Measurements from ENCODE around the gene RSU1. TPM values are rescaled to one million over a fixed set of nuclear protein-coding genes. Genes with fewer than 3 reads are reported as not detected.

RSU1 gene
- 49.5 TPM for polyA plus RNA-seq (2013, experiment 1 of 4)
- polyA plus RNA-seq (2013, experiment 2 of 4): 45.3 TPM
- 32.1 TPM for polyA plus RNA-seq (2013, experiment 3 of 4)
- polyA plus RNA-seq (2013, experiment 4 of 4): 40.8 TPM

DNA sequence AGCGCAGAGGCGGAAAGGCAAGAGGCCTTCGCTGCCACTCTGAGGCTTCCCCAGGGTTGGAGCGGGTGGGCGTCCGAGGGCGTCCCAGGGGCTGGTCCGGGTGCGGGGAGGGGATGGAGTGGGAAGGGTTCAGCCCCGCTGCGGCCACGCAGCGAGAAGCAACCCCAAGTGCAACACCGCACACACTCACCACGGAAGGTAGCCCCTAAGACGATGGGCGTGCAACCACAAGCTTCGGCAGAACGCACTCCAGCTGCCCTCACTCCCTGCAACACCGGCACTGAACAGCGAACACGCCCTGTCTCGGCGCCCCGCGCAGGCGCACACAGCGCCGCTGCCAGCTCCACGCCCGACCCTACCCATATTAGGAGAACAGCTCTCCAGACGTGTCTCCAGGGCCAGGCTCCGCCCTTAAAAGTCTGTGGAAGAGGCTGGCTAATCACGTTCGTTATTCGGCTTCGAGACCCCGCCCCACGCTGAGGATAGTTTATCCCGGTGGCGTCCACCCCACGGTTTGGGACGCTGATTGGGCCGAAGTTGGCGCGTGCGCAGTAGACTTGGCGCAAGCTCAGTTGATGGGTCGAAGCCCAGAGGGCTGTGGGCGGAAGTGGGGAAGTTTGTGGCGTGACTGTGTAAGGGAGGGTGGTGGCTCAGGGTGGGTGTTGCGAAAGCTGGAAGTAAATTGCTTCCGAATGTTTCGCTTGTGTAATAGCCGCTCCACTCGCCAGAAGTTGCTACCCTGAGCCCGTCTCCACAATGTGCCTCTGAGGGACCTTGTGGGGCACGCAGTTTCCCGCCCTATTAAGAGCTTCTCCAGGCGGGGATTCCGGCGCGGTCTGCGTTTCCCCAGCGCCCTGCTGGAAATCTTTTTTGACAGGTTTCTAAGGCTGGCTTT lies at the start of gene RSU1:
Gene RSU1 (minus strand): TSS at position 300 of the 895 bp plus-strand sequence. CDS start 343 bp downstream, outside the sequence.
- Histone ChIP-seq H3K27ac (ENCODE audit: insufficient read depth, low read depth, low read length, poor library complexity, severe bottlenecking) (no peak within 1 kb of the TSS), H3K4me3 (ENCODE audit: insufficient read depth, low read depth, low read length) (peak within 1 kb of the TSS; percentile 78), H3K27me3 (ENCODE audit: control insufficient read depth, insufficient read depth, low read length, poor library complexity, severe bottlenecking) (peaks cover 13% of the 10 kb centered on the region), H3K36me3 (ENCODE audit: control insufficient read depth, insufficient read depth, low read length) (no peaks in the 10 kb centered on the region), H3K9me3 (ENCODE audit: control insufficient read depth, low read length) (peaks cover 3% of the 10 kb centered on the region), H3K4me1 (ENCODE audit: control insufficient read depth, insufficient read depth, low read length) (peaks cover 5% of the 10 kb centered on the region)
- 0% methylated on average over 65 of the region's 65 CpGs for WGBS, 2 experiments

DNA sequence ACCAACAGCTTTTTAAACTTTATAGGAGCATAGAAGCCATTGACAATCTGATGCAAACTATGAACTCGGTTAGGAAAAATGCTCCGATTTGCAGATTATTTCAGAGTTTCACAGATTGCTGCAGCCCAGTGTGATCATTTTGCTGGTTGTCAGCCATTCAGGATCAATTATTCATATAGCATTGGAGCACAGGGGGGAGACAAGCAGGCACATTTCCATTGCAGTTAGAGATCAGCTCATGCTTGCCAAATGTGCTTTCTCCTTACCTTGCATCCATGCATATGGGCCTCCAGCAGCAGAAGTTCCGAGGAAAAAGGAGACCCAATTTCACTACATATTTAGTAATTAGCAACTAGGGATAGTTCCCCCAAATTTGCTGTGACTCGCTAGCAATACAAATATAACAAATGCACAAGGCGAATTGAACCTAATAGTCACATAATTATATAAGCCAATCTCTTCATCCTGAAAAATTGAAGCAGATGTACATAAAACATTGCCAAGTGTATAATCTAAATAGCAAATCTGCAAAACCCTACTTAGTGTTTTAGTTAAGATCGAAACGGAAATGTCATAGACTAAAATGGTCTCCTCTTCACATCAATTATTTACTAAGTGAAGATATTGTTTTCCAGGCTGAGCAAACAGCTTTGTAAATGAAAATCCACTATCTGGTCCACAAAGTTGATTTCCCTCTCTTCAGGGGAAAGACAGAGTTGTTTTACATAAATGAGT lies 49.5 kb upstream of the RSU1 start:
- H3K4me3 ChIP-seq (ENCODE audit: insufficient read depth, low read depth, low read length): no peak overlapping the region
- no peaks in the 10 kb centered on the region for H3K27me3 ChIP-seq (ENCODE audit: control insufficient read depth, insufficient read depth, low read length, poor library complexity, severe bottlenecking)
- H3K4me1 ChIP-seq (ENCODE audit: control insufficient read depth, insufficient read depth, low read length): peaks cover 8% of the 10 kb centered on the region
- H3K9me3 ChIP-seq (ENCODE audit: control insufficient read depth, low read length): no peaks in the 10 kb centered on the region
- no peaks in the 10 kb centered on the region for H3K36me3 ChIP-seq (ENCODE audit: control insufficient read depth, insufficient read depth, low read length)
- no peak overlapping the region for H3K27ac ChIP-seq (ENCODE audit: insufficient read depth, low read depth, low read length, poor library complexity, severe bottlenecking)
- WGBS, 2 experiments: 93 to 95% methylated on average over 5 to 7 of the region's 7 CpGs

DNA sequence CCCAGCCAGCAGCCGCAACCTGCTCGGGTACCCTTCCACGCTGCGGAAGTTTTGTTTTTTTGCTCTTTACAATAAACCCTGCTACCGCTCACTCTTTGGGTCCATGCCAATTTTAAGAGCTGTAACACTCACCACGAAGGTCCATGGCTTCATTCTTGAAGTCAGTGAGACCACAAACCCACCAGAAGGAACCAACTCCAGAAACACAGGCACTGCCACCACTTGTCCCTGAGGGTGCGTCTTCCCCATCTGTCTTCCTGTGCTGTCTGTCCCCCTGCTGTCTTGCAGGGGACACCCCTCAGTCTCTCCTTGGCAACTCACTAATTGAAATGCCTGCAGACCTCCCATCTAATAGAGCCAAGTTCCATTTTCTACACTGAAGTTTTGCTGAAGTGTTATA lies 48.5 kb upstream of the RSU1 start:
- WGBS, 2 experiments: 93 to 96% methylated on average over 7 of the region's 7 CpGs
- H3K9me3 ChIP-seq (ENCODE audit: control insufficient read depth, low read length): no peaks in the 10 kb centered on the region

DNA sequence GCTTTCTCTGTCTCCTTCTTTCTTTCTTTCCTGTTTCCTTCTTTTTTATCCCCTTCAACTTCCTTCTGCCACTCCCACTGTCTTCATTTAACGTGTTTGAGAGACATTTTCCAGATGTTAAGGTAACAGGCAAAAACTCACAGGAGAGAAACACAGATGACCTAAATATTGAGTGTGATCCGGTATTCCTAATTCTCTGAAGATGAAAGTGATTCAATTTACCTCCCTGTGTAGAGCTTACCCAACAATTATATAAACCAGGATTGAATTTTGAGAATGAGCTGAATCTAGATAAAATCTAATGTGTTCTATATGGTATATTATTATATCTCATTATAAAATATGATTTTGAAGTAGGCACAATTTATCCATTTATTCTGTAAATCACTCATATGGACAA lies 46.5 kb upstream of the RSU1 start:
- 89 to 90% methylated on average over 2 of the region's 2 CpGs for WGBS, 2 experiments
- Histone ChIP-seq H3K9me3 (ENCODE audit: control insufficient read depth, low read length) (no peaks in the 10 kb centered on the region), H3K4me1 (ENCODE audit: control insufficient read depth, insufficient read depth, low read length) (peaks cover 8% of the 10 kb centered on the region), H3K27ac (ENCODE audit: insufficient read depth, low read depth, low read length, poor library complexity, severe bottlenecking) (no peak overlapping the region), H3K36me3 (ENCODE audit: control insufficient read depth, insufficient read depth, low read length) (no peaks in the 10 kb centered on the region), H3K27me3 (ENCODE audit: control insufficient read depth, insufficient read depth, low read length, poor library complexity, severe bottlenecking) (no peaks in the 10 kb centered on the region), H3K4me3 (ENCODE audit: insufficient read depth, low read depth, low read length) (no peak overlapping the region)

More for the DNA sequence above, 48.5 kb upstream of the RSU1 start:
- H3K27me3 ChIP-seq (ENCODE audit: control insufficient read depth, insufficient read depth, low read length, poor library complexity, severe bottlenecking): no peaks in the 10 kb centered on the region
- no peak overlapping the region for H3K27ac ChIP-seq (ENCODE audit: insufficient read depth, low read depth, low read length, poor library complexity, severe bottlenecking)
- no peaks in the 10 kb centered on the region for H3K36me3 ChIP-seq (ENCODE audit: control insufficient read depth, insufficient read depth, low read length)
- H3K4me1 ChIP-seq (ENCODE audit: control insufficient read depth, insufficient read depth, low read length): peaks cover 8% of the 10 kb centered on the region
- no peak overlapping the region for H3K4me3 ChIP-seq (ENCODE audit: insufficient read depth, low read depth, low read length)

DNA sequence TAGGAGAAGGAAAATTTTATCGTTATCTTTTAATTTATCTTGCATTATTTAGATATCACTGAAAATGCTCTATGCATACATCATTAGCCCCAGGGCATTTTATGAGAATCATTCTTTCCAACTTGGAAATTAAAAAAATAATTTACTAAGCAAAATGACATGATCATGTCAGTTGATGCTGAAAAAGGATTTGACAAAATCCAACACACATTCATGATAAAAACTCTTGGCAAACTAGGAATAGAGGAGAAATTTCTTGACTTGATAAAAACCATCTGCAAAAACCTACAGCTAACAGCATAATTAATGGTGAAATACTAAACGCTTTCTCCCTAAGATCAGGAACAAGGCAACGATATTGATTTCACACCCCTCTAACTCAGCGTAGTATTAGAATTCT lies 40.2 kb upstream of the RSU1 start:
- Histone ChIP-seq H3K9me3 (ENCODE audit: control insufficient read depth, low read length) (no peaks in the 10 kb centered on the region), H3K36me3 (ENCODE audit: control insufficient read depth, insufficient read depth, low read length) (no peaks in the 10 kb centered on the region), H3K4me3 (ENCODE audit: insufficient read depth, low read depth, low read length) (no peak overlapping the region)

DNA sequence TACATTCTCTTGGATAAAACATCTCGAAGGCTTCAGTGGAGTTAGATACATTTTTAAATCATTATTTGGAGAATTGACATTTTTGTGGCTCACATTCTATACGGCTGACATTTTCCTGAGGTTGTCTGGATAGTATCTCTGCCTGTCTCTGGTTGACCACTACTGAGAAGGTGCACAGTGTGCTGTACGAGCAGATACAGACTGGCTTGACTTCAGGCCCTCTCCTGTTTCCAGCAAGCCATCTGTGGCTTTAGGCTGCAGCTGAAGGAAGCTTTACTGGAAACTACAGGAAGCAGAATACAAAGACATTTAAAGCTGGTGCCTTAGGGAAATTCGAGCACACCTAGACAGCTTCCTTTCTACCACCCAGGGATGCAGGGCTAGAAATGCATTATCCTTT lies 39.3 kb upstream of the RSU1 start:
- Histone ChIP-seq H3K27me3 (ENCODE audit: control insufficient read depth, insufficient read depth, low read length, poor library complexity, severe bottlenecking) (no peaks in the 10 kb centered on the region), H3K4me1 (ENCODE audit: control insufficient read depth, insufficient read depth, low read length) (no peaks in the 10 kb centered on the region), H3K4me3 (ENCODE audit: insufficient read depth, low read depth, low read length) (no peak overlapping the region), H3K36me3 (ENCODE audit: control insufficient read depth, insufficient read depth, low read length) (no peaks in the 10 kb centered on the region), H3K27ac (ENCODE audit: insufficient read depth, low read depth, low read length, poor library complexity, severe bottlenecking) (no peak overlapping the region), H3K9me3 (ENCODE audit: control insufficient read depth, low read length) (no peaks in the 10 kb centered on the region)
- WGBS, 2 experiments: 72 to 79% methylated on average over 4 of the region's 4 CpGs

More for the DNA sequence above, 40.2 kb upstream of the RSU1 start:
- Histone ChIP-seq H3K27me3 (ENCODE audit: control insufficient read depth, insufficient read depth, low read length, poor library complexity, severe bottlenecking) (no peaks in the 10 kb centered on the region), H3K4me1 (ENCODE audit: control insufficient read depth, insufficient read depth, low read length) (no peaks in the 10 kb centered on the region), H3K27ac (ENCODE audit: insufficient read depth, low read depth, low read length, poor library complexity, severe bottlenecking) (no peak overlapping the region)
- 100% methylated on average over 3 of the region's 4 CpGs; no CpG with 5 or more reads in 1 of the 2 experiments for WGBS, 2 experiments

DNA sequence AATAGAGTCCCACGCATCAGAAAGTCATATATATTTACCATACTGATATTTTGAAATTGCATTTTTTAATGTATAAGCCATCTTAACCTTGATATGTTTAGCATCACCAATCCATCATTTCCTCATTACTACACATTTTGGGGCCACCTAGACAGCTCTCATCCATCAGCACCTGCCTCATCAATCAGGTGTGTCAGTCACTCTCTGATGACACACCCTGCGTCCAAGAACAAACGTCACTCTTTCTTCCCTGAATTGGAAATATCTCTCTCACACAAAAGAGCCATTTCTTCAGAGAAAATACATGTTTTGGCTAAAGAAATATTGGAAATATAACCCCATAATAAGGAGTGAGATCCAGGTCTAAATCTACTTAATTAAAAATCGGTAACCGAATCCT lies 38.9 kb upstream of the RSU1 start:
- Histone ChIP-seq H3K36me3 (ENCODE audit: control insufficient read depth, insufficient read depth, low read length) (no peaks in the 10 kb centered on the region), H3K27me3 (ENCODE audit: control insufficient read depth, insufficient read depth, low read length, poor library complexity, severe bottlenecking) (no peaks in the 10 kb centered on the region), H3K9me3 (ENCODE audit: control insufficient read depth, low read length) (no peaks in the 10 kb centered on the region), H3K4me3 (ENCODE audit: insufficient read depth, low read depth, low read length) (no peak overlapping the region), H3K4me1 (ENCODE audit: control insufficient read depth, insufficient read depth, low read length) (no peaks in the 10 kb centered on the region), H3K27ac (ENCODE audit: insufficient read depth, low read depth, low read length, poor library complexity, severe bottlenecking) (no peak overlapping the region)
- WGBS, 2 experiments: 86 to 98% methylated on average over 3 to 5 of the region's 5 CpGs

DNA sequence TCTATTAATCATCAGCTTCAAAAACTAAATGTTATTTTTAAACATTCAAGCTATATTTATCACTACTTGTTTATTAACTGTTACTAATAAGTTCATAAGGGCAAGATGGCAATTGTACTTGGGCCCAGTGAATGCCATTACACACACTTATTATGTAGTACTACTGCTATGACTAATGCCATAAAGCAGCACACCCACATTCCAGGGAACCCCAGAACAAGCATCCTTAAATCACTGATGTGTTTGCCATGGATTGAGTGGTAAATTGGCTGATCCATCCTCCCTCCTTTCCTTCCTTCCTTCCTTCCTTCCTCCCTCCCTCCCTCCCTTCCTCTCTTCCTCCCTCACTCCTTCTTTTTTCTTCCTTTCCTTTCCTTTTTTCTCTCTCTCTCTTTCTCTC lies 37.4 kb upstream of the RSU1 start:
- no peak overlapping the region for H3K4me3 ChIP-seq (ENCODE audit: insufficient read depth, low read depth, low read length)
- H3K36me3 ChIP-seq (ENCODE audit: control insufficient read depth, insufficient read depth, low read length): no peaks in the 10 kb centered on the region
- no peak overlapping the region for H3K27ac ChIP-seq (ENCODE audit: insufficient read depth, low read depth, low read length, poor library complexity, severe bottlenecking)
- H3K9me3 ChIP-seq (ENCODE audit: control insufficient read depth, low read length): no peaks in the 10 kb centered on the region
- no peaks in the 10 kb centered on the region for H3K4me1 ChIP-seq (ENCODE audit: control insufficient read depth, insufficient read depth, low read length)
- no peaks in the 10 kb centered on the region for H3K27me3 ChIP-seq (ENCODE audit: control insufficient read depth, insufficient read depth, low read length, poor library complexity, severe bottlenecking)

DNA sequence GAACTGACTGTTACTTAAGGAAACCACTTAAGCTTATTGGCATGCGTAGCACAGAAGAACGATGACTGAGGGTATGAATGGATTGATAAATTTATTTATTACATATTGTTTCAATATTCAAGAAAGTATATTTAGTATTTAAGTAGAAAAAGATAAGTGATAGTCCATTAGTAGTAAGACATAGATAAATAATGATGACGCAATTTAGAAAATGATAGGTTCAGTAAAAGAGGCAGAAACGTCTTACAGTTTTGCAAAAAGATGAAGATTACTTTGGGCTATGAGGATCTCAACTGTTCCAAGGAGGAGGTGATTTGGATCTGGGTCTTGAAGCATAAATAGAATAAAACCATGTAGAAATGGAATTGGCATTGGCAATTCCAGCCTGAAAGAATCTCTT lies 36.6 kb upstream of the RSU1 start:
- no peak overlapping the region for H3K4me3 ChIP-seq (ENCODE audit: insufficient read depth, low read depth, low read length)
- no peak overlapping the region for H3K27ac ChIP-seq (ENCODE audit: insufficient read depth, low read depth, low read length, poor library complexity, severe bottlenecking)
- no peaks in the 10 kb centered on the region for H3K36me3 ChIP-seq (ENCODE audit: control insufficient read depth, insufficient read depth, low read length)
- 92 to 95% methylated on average over 2 of the region's 4 CpGs for WGBS, 2 experiments
- H3K9me3 ChIP-seq (ENCODE audit: control insufficient read depth, low read length): no peaks in the 10 kb centered on the region
- no peaks in the 10 kb centered on the region for H3K4me1 ChIP-seq (ENCODE audit: control insufficient read depth, insufficient read depth, low read length)
- no peaks in the 10 kb centered on the region for H3K27me3 ChIP-seq (ENCODE audit: control insufficient read depth, insufficient read depth, low read length, poor library complexity, severe bottlenecking)

DNA sequence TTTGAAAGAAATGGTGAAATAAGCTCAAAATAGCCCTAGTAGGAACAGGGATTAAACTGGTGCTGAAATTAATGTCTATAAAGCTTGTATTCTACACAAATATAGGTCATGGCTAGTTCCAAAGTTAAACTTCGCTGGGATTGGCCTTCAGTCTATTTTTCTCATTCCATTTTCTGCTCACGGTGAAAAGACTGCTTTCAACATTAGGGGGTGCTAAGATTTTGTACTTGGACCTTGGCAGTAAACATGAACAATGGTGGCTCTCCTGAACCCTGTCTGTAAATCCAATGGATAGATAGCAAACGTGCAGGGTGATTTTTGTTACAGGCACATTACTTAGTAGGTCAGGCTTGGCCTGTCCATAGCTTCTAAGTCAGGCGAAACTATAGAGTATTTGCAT lies 36.0 kb upstream of the RSU1 start:
- H3K36me3 ChIP-seq (ENCODE audit: control insufficient read depth, insufficient read depth, low read length): no peaks in the 10 kb centered on the region
- WGBS, 2 experiments: 64 to 71% methylated on average over 4 of the region's 4 CpGs
- H3K4me1 ChIP-seq (ENCODE audit: control insufficient read depth, insufficient read depth, low read length): no peaks in the 10 kb centered on the region
- H3K9me3 ChIP-seq (ENCODE audit: control insufficient read depth, low read length): no peaks in the 10 kb centered on the region
- no peak overlapping the region for H3K27ac ChIP-seq (ENCODE audit: insufficient read depth, low read depth, low read length, poor library complexity, severe bottlenecking)
- H3K27me3 ChIP-seq (ENCODE audit: control insufficient read depth, insufficient read depth, low read length, poor library complexity, severe bottlenecking): no peaks in the 10 kb centered on the region
- H3K4me3 ChIP-seq (ENCODE audit: insufficient read depth, low read depth, low read length): no peak overlapping the region

Measured in ectodermal cell (in vitro differentiated cells).